Measurements from ENCODE around the gene DNAAF9.
A peak's percentile ranks its signal among the peaks of the same experiment; 100 is the strongest.

DNAAF9 gene

DNA sequence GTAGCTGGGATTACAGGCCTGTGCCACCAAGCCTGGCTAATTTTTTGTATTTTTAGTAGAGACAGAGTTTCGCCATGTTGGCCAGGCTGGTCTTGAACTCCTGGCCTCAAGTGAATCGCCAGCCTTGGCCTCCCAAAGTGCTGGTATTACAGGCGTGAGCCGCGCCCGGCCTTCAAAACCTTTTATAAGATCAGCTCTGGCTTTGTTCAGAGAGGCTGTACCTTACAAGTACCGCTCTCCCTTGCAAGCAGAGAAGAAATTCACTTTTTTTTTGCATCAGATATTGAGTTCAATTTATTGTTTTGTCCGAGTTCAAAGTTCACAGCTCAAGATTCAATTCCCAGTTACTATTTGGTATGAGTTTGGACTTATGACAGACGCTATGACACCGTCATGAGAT, 1.9 kb upstream of the DNAAF9 start:
- DNase-seq: no peak

DNA sequence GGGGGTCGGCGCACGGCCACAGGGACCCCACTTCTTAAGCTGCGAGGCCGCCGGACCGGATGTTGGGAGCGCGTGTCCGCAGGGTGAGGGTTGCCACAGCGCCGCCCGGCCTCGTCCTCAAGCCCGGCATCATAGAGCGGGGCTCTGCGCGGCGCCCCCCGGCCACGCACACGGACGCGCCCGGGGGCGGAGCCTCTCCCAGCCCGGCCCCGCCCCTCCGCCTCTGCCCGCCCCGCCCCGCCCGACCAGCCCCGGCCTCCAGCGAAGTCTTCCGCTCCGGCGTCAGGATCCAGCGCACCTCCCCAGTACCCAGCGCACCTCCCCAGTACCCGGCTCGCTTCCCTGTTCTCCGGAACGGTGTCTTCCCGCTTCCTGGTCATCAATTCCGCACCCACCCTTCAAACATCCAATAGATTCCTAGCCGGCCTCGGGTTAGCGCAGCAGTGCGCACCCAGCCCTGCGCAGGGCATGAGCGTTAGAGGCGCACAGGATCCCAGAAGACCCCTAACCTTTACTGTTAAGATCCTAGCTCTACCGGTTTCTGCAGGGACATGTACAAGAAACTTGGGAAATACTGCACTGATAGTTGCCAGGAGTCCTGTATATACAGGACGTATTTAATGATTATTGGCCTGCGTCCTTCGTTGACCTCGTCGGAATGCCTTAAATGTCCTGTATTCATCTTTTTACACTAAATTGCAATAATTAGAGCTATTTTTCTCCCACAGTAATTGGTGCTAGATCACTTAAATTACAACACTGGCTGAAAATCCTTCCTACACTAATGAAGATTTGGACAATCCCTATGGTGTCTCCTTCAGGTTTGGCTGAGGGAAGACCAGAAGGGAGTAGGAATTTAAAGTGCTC, 535 bp upstream of the DNAAF9 start:
- DNase-seq: peak; percentile 69

DNA sequence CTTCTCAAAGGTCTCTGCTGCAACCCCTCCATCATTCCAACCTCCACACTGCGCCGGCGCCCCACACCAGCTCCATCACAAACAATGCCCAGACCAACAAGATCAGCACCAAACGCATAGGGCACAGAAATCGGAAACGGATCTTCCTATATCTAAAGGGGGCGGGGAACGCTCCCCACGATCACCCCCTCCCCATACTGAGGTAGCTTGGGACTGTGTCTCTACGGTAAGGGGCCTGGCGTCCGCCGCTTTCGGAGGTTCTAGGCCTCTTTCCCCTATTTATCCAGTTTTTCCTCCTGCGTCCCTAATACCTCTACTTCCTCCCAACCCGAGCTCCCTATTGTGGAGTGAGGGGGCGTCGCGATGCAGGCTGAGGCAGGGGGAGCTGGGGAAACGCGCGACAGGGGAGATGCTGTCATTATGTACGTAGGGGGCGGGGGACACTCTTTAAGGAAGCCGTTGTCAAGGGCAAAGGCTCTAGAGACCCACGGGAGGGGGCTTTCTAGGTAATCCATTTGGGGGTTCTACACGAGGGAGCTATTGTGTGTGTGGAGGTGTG, 909 bp downstream of the DNAAF9 start:
- DNase-seq: no peak

DNA sequence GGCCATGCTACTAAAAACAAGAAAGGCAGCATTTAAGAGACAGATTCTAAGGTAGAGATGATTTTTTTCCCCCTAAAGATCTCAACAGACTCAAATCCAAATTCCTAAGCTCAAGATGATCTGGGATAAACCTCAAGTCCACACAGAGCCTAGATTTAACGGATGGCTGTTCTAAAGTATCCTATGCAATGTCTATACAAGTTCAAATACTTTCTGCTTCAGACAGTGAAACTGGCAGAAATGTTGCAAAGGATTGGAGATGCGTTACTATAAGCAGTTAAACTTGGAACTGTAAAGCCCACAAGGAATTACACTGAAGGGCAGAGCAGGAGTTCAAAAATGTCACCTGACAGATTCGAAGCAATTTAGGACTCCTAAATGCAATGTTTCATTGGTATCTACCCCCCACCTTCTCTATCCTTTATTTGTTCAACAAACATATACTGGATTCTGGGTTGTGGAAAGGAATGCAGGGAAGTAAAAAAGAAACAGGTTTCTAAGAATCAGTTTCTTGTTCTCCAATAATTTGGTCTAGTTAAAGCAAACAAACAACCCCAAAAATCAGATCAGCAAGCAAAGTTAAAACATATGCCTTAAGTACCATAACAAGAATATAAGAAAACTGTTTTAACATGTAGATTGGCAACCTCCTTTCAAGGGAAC, 1.6 kb downstream of the DNAAF9 start:
- DNase-seq: no peak

DNA sequence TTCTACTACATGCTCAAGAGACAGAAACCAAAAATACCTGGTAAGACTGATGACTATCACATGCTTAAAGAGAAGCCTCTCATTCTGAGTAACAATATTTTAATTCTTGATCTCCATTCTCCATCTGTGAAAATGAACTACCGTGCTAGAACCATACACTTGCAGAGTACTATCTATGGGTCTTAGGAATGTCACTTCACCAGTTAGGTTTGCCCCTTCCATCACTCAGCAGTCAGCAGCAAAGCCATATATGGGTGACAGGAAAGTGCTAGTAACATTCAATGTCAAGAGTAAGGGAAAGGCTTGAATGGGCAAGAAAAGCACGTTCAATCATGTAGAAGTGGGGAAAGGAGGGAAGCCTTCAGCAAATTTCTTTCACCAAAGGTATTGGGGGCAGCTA, 2.3 kb downstream of the DNAAF9 start:
- no peak for DNase-seq

DNA sequence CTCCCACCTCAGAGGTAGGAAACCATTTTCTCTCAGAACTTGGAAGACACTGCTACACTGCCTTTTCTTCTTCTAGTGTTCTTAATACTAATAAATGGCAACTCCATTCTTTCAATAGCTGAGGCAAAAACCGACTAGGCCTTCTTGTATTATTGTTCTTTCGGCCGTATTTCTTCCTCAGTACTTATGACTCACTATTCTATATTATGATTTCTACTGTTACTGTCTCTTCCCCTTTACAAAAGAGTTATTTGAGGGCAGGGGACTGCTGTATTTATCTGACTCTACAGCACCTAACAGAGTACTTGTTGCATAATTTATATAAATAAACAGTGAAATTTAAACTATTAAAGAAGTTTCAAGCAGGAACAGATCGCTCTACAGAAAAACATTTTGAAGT, 3.1 kb downstream of the DNAAF9 start:
- DNase-seq: no peak

DNA sequence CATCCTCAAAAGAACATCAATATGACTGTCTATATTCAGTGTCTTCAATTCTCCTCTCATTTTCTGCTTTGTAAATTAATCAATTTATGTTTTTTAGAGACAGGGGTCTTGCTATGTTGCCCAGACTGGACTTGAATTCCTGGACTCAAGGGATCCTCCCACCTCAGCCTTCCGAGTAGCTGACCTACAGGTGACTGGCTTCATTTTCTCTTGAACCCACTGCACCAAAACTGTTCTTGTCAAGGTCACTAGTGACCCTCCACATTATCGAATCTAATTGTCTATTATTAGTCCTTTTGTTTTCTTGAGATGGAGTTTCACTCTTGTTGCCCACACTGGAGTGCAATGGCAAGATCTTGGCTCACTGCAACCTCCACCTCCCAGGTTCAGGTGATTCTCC, 3.7 kb downstream of the DNAAF9 start:
- no peak for DNase-seq

DNA sequence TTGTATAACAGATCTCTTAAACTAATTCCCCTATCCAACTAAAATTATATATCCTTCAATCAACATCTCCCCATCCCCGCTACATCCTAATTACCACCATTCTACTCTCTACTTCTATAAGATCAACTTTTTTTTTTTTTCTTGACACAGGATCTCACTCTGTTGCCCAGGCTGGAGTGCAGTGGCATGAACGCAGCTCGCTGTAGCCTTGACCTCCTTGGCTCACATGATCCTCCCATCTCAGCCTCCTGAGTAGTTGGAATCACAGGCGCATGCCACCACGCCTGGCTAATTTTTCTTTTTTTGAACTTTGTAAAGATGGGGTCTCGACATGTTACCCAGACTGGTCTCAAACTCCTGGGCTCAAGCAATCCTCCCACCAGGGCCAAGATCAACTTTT, 5.0 kb downstream of the DNAAF9 start:
- DNase-seq: no peak

DNA sequence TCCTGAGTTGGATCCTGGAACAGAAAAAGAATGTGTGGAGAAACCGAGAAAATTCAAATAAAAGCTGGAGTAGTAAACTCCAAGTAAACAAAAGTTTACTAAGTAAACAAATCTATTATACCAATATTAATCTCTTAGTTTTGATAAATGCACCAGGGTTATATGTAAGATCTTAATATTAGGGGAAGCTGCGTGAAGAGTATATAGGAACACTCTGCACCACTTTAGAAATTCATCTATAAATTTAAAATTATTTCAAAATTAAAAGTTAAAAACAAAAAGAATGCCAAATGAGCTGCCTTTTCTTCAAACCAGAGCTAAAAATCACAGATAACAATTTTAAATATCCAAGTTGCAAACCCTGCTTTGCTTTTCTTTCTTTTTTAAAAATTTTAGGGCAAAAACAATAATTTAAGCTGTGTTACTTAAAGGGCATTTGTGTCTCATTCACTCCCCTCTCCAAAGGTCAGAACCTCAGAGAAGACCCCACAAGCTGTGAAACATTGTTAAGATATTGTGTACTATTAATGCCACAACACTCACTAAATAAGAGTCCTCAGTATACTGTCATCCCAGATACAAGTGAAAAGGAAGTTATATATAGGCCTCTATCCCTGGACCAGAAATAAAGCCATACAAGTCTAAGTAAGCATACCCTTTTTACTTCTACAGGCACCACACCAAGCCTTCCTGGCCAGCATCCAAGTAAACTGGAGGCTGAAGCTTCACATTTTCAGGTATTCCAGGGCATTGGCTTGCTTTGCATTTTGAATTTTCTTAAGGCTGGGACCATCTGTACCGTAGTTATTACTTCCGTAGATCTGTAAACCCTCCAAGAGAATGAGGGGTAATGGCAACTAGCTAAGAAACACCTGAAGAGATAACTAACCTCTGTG, 7.0 kb downstream of the DNAAF9 start:
- no peak for DNase-seq

DNA sequence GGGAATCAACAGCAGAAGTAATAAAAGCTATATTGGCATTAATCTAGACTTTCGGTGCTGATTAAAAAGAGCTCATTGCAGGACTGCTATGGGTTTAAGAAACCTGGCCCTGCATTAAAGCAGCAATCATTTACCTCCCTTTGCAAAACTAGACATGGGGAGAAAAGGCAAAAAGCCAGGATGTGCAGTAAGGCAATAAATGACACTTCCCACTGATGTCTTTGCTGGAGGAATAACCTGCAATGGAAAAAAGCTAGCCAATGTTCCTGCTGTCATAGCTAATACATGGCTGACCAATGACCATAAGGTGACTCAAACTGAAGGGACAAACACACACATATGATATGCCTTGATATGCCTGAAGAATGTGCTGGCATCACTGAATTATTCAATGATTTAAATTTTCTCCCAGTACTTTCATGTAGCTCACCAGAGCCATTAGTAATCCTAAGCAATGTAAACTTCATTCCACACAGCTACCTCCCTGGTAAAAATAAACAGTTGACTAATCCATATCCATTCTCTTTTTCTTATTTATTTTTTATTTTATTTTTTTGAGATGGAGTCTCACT, 8.7 kb downstream of the DNAAF9 start:
- no peak for DNase-seq

DNA sequence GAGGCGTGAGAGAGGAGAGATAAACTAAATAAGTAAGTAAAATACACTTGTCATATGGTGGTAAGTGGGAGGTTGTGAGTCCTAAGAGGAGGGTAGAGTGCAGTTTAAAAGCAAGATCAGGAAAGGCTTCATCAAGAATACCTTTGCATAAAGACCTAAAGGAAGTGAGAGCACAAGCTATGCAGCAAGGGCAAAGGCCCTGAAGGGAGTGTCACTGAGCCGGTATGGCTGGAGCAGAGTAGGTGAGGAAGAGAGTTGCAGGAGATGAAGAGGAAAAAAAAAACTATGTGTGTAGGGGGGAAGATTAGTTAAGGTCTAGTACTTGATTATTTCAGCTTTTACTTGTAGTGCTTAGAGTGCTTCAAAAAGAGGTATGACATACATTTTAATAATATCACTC, 11.0 kb downstream of the DNAAF9 start:
- no peak for DNase-seq

DNA sequence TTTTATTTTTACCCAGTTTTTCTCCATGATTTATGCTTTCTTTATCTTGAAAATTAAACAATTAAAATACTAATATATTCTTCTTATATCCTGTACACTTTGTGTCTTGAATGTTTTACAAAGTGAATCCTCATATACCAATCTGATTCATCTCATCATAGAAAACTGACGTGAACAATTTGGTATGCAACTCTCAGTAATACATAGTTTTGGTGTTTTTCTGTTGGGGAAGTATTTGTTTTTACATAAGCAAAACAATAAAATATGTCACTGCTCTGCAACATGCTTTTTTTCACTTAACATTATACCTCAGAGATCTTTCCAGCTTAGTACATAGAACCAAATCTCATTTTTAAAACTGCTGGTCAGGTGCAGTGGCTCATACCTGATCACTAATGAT, 14.7 kb downstream of the DNAAF9 start:
- DNase-seq: no peak

DNA sequence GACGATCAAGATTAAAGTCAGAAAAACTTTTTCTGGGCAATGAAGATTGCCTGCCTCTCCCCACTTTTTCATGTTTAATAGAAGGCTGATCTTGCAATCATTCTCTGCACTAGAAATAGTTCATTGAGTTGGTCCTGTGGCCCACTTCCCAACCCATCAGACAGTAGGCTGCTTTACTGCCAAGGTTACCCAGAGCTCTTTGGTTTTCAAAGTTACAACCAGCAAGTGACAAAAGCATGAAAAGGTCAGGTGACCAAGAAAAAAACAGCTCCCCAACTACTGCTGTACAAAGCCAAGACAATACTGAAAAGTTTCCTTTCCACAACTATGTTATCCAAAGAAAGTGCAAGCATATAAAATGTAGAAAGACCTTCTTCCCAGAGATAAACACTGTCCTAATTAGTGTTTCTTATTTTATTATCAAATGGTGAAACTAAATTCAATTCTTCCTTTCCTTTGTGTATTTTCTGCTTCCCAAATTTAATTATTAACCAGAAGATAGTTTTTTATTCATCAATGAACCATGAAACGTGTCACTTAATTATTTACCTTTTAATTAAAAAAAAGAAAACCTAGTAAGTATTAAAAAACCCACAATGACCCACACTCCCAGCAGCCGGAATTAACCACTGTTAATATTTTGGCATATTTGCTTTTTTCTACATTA, 16.6 kb downstream of the DNAAF9 start:
- no peak for DNase-seq

DNA sequence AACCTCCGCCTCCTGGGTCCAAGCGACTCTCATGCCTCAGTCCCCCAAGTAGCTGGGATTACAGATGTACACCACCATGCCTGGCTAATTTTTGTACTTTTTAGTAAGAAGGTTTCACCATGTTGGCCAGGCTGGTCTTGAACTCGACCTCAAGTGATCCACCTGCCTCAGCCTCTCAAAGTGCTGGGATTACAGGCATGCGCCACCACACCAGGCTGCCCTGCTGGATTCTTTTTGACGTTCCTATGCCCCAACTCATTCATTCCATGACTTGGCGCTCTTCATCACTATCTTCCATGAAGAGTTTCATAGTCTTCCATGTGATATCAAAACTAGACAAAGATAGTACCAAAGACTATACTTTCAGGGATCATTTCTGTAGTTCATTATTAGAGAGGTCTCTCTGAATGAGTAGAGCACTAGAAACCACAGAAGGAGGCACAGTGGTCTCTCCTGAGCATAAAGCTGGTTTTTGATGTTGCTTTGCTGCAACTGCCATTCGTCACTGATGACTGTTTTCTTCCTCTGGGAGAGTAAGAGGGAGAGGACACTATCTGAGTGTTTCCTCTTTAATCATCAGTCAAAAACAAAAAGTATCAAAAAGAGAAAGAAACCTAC, 23.5 kb downstream of the DNAAF9 start:
- no peak for DNase-seq

DNA sequence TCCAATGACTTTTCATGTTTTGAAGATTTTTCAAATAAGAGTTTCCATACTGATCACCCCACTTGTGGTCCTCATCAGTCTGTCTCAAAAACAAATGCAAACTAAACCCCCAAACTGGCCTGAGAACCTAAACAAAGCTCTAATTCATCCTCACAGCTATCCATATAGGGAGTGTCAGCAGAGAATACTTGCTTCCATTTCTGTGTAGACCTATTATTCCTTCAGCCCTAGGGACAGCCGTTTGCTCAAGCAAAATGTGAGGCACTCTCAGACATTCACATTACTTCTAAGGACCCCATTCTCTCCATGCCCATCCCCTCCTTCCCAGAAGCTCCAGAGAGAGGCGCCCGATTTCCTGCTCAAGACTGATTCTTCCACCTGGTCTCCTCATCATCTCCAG, 24.6 kb downstream of the DNAAF9 start:
- DNase-seq: no peak

DNA sequence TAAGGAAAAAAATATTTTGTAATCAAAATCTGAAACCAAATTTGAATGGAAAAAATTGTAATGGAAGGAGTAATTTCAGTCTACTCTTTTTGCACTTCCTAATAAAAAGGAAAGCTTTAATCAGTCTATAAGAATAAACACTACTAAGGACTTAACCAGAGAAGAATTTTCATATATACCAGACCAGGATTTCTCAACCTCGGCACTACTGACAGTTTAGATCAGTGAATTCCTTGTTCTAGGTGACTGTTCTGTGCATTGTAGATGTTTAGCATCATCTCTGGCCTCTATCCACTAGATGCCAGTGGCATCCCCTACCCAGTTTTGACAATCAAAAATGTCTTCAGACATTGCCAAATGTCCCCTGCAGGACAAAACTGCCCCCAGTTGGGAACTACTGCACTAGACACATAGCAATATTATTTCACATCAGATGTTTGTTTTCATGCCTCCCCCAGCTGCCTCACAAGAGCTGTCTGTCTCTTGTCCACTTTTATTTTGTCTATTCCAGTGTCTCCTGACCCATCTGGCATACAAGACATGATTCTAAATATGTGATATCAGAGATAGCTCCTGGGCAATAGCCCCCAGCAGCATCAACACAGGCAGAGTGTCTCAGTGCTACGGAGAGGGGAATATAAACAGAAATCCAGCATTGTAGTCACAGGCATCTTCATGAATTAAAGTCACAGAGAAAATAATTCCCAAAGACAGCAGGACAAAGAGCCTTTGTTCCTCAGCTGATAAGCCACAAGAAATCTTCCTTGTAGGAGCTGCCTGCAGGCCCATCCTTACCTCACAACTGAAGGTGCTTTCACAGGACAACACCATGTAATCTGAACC, 27.0 kb downstream of the DNAAF9 start:
- DNase-seq: no peak

DNA sequence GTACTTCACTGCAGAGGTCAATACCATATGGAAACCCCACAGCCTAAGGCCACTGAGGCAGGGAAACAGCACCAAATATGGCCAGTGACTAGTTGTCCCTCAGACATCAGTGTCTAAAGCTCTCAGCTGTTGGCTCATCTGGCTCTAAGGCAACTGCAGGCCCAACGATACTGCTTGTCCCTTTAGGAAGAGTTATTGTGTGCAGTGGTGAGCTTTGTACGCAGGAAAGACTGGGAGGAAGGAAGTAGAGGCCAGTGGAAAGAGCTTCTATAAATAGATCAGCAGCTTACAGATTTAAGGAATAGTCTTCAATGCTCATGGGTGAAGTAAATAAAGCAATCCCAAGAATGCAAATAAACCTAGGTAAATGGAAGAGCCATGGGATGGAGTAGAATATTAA, 29.3 kb downstream of the DNAAF9 start:
- DNase-seq: no peak

DNA sequence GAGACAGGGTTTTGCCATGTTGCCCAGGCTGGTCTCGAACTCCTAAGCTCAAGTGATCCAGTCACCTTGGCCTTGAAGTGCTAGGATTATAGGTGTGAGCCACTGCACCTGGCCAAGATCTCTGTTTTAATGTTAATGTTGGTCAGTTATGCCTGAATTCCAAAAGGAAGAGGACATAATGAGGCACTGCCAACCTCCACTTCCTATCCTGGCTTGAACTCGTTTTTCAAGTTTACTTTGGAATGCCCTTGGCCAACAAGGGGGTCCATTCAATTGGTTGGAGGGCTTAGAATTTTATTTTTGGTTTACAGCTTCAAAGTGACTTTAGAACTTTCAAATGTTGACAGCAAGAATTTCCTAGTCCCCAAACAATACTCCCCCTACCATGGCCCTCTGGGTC, 29.8 kb downstream of the DNAAF9 start:
- DNase-seq: no peak

DNA sequence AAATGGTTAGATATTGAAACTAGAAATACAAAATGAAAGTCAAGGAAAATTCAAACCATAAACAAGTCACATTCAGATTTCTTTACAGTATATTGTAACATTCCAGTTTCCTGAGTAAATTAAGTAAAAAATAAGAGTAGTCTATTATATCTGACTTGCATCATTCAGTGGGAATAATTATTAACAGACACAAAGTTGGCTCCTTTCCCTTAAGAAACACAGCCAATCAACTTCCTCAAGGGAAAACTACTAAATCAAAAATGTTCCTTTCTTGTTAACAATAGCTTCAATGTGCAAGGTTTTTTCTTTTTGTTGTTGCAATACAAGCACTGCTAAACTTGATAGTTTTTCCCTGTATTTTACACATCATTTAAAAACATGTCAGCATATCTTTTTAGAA, 33.2 kb downstream of the DNAAF9 start:
- DNase-seq: no peak

DNA sequence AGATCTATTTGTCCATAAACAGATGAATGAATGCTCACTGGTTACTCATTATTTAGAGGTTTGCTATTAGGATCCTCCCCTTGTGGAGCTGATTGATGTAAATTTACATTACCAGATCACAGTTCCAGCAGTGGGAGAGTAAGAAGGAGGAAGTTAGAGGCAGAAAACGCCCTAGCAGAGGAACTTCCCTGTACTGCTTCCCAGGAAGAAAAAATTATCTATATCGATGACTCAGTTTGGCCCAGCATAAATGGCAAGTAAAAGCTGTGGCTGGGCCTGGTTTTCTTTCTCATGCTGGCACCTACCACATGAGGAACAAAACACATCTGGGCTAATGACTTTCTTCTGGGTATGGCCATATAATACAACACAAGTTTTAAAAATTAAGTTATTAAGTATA, 35.7 kb downstream of the DNAAF9 start:
- no peak for DNase-seq

DNA sequence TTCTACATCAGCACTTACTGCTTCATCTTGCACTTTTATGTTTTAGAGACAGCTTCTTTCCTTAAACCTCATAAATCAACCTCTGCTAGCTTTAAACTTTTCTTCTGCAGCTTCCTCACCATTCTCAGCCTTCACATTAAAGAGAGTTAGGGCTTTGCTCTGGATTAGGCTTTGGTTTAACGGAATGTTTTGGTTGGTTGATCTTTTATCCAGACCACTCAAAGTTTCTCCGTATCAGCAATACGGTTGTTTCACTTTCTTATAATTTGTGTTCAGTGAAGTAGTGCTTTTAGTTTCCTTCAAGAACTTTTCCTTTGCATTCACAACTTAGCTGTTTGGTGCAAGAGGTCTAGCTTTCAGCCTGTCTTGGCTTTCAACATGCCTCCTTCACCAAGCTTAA, 40.4 kb downstream of the DNAAF9 start:
- no peak for DNase-seq

Data from activated CD4-positive, CD25-positive, alpha-beta regulatory T cell treated with anti-CD3 and anti-CD28 coated beads, Interleukin-2, amount 50 U/mL, for 72 hours (primary cell).